CD4-positive, alpha-beta T cell treated with Interleukin-10 for 1 hour (primary cell): ENCODE measurements around the gene PSPC1.

ENCODE experiments used
- DNase-seq: peaks from one replicate; pipeline ENCODE4 v3.0.0-alpha.2; 2020

PSPC1 gene

GRCh38 chr13:19672990-19673389 is 109.8 kb downstream of the PSPC1 start:
- DNase-seq: no peak

GRCh38 chr13:19670147-19670546 is 112.6 kb downstream of the PSPC1 start:
- DNase-seq: no peak

DNA sequence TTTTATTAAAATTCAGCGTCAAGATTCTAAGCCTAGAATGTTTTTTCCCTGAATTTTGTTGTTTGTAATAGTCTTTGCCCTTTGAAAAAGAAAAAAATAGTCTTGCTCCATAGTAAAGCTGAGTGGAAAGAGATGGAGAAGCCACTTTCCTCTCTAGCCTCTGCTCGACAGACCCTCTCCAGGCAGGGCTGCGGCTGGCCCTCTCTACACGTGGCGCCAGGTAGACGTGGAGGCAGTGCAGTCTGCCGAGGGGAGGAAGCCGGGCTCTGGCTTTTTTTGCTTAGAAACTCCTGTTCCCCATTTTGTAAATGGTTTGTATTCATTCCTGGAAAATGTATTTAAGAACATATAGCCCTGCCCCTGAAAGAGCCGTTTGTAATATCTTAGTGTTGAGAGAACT is 114.0 kb downstream of the PSPC1 start:
- no peak for DNase-seq

- no peak for DNase-seq
Observed at GRCh38 chr13:19665427-19665859, 117.3 kb downstream of the PSPC1 start.

GRCh38 chr13:19664481-19665230 is 118.1 kb downstream of the PSPC1 start:
- DNase-seq: no peak

DNA sequence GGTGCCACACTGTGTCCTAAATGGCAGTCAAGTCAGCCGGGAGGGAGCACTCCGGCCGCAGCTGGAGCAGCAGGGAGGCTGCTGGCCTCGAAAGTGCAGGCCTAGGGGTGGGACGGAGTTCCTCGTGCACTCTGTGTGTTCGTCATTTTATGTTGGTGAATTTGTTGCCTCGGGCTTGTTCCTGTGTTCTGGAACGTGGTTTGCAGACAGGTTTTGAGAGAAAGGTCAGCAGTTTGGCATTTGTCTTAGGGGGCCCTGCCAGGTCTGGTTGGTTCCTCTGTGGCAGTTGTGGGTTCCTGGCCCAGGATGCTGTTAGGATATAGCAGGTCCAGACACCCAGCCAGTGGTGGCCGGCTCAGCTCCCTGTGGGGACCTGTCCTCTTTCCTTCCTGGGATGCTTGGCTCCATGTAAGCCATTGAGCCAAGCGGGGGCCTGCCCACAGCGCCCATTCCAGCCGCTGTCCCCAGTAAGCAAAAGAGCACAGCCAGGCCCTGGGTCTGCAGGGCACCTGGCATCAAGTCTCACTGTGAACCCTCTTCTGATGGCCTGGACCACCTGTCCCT is 119.2 kb downstream of the PSPC1 start:
- DNase-seq: no peak

- DNase-seq: no peak
Observed at GRCh38 chr13:19661561-19661960, 121.2 kb downstream of the PSPC1 start.

DNA sequence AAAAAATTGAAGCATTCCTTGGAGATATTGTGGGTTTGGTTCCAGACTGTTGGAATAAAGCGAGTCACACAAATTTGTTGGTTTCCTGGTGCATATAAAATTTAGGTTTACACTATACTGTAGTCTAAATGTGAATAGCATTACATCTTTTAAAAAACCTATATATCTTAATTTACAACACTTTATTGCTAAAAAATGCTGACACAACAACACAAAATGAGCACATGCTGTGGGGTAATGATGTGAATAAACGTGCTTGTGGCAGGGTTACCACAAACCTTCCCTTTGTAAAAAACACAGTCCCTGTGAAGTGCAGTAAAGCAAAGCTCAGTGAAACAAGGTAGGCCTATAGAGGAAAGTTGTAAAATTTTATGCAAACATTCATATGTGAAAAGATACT is 121.6 kb downstream of the PSPC1 start:
- no peak for DNase-seq

- no peak for DNase-seq
Observed at GRCh38 chr13:19658831-19659230, 123.9 kb downstream of the PSPC1 start.

- DNase-seq: no peak
Observed at GRCh38 chr13:19657872-19658591, 124.7 kb downstream of the PSPC1 start.
